GM19099 (cell line): ENCODE data around the gene AMELX.

Experiments
- POLR2A ChIP-seq: IDR thresholded peaks from 3 replicates; pipeline ENCODE4 v1.6.1; 2011; ENCODE audit warnings: low read depth; ENCODE audit not compliant: insufficient read length; ENCODE audit errors: extremely low read depth

Gene AMELX

DNA sequence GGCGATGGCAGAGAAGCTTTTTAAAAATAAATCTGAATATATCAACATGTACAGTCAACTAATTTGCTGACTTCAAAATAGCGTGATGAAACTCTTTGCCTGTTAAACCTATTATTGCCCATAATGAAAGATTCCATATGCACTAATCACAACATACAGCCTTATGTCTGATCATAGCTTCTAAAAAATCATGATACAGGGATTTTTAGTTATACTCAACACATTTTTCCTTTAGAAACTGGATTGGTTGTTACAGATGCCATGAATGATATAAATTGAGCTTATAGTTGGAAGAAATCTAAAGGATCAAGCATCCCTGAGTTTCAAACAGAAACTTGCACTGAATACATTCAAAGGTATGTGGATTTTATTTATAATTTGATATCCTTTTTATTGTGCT is at the start of gene AMELX:
AMELX (plus strand) TSS at position 301 of the 400 bp plus-strand sequence. CDS start 1,376 bp downstream, outside the sequence.
- TF ChIP-seq POLR2A, result no peak

DNA sequence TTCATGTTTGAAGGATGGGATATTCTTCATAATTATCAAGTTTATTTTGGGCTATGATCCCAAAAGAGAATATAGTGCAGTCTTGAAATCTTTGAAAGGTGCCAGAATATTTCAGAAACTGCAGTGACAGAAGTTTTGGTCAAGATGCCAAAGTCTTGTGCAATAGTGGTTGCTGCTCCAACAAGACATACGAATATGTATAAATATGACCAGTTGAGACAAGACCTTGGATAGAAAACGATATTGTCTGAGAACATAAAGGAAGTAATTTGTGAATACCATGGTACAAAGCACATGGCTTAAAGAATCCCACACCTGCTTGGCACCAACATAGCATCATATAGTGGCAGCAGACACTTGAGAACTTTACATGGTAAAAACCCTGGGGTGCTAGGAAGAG is 48.6 kb upstream of the AMELX start:
- TF ChIP-seq POLR2A, result no peak

DNA sequence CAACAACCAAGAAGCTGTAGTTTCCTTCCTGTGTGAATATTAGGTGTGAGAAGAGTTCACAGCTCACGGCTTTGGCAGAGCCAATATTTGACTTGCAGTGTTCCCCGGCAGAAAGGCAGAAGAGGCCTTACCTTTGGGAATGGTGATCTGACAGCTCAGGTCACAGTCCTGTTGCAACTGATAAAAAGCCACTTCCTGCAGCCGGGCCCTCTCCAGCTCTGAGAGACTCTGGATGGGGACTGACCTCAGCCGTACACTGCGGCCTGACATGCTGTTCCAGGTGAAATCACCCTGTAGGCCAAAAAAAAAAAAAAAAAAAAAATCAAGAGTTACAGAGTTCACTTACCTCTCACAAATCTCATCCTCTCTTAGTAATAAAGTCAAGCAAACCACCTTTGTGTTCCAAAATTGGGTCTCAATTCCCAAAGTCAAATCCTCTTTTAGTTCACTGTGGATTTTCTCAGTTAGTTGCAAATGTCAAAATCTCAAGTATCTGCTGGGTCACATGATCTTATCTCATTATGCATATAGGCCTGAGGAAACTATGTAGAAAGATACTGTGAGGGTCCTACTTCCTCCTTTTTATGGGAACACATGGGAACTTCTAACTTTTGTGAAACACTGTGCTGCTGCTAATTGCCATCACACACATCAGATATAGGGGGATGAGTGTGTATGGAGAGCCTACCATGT is 38.6 kb upstream of the AMELX start:
- no peak for TF ChIP-seq POLR2A

DNA sequence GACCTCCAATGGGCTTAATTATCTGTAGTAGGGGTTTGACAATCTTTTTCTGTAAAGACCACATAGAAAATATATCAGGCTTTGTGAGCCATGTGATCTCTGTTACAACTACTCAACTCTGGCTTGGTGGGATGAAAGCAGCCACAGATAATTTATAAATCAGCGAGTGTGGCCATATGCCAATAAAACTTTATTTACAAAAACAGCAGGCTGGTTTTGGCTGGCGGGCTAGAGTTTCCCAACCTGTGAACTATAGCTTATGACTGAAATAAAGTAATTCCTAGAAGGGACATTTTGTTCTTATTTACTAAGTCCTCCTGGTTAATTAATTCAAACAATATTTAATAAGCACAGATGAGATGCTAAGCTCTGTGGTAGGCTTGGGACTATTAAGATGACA is 35.9 kb upstream of the AMELX start:
- no peak for TF ChIP-seq POLR2A

DNA sequence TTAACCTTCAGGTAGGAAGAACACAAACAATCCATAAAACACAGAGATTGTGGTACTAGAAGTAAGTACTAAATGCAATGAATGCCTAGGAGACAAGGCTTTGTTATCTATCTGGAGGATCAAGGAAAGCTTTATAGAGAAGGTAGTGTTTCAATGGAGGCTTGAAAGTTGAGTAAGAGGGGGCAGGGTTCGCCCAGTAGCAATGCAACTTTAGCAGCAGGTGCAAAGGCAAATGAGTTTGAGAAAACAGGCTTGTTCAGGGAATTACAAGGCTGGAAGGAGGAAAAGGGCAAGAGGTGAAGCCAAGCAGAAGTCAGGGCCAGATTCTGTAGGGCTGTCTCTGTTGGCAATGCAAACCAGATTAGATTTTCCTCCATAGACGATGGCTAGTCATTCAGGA is 35.5 kb upstream of the AMELX start:
- no peak for TF ChIP-seq POLR2A

DNA sequence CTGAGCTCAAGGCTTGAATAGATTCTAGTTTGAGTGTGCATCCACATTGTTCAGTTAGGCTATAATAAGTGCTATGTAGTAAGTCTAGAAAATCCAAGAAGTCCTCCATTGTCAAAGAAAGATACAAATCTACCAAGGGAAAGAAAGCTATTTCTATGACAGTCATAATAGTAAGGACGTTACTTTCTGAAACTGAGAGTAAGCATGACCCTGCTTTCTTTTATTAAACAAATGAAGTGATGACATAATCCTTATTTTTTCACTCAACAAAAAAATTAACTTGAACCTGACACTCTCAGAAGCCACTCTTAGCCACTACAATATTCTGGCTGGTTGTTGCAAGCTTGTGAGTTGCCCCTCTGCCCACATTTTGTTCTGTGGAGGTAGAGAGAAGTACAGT is 33.8 kb upstream of the AMELX start:
- no peak for TF ChIP-seq POLR2A

DNA sequence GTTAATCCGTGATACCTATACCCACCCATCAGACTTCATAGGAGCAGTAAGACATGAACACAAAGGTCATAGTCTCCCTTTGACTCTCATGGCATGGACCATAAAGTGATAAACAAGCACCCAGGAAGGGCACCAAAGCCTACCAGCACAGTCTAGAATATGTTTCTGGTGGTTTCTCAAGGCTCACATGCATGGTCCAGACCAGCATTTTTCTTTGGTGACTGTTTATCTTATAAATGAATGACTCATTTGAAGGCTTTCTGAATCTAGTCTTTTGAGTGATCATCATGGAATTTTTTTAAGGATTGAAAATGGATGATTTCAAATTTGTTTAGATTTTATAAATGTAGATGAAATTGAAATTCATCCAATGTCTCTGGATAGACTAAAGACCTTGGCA is 32.0 kb upstream of the AMELX start:
- TF ChIP-seq POLR2A, result no peak

DNA sequence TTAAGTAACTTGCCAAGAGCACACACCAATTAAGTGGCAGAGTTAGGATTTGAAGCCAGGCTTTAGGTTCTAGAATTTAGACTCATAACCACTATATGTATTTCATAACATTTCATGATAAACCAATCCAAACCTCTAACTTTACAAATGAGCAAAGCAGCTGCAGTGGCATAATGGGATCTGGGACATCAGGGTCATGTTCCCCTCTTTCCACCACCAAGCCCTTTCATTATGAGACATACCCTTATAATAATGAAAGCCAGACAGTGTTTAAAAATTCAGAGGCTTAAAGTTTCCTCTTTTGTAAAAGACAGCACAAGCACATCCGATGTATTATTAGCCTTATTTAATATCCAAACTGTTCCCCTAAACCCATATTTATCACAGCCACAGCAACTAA is 28.3 kb upstream of the AMELX start:
- no peak for TF ChIP-seq POLR2A

DNA sequence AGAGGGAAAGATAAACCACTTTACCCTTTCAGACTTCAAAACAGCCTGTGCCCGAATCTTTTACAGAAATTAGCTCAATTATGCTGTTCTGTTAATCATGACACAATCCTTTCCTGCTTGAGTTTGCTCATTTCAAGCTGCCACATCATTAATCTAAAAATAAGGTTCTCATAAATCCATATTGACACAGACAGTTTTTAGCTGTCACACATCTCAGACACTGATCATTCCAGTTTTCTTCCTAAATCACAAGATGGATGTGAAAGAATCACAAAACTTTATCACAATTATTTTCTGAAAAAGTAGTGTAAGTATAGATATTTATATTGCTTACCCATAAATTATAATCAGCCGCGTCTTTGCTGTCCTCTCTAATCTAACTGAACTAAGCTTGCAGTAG is 27.9 kb upstream of the AMELX start:
- no peak for TF ChIP-seq POLR2A

DNA sequence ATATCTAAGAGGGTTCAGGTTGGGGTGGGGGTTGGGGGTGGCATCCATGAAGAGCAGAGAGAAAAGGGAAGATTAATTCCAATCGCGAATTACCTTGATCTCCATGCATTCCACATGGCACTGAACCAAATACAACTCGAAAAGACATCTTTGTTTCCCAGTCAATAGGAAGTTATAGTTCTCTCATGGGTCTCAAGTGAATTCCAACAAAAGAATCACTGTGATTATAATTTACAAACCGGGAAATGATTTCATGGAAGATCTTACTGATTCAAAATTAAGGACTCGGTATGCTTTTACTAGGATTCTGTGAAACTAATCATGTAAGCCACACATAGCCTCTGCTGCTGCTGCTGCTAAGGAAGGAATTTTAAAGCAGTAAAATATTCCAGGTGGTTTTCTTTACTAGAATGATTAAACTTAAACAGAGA is 26.6 kb upstream of the AMELX start:
- TF ChIP-seq POLR2A, result no peak

DNA sequence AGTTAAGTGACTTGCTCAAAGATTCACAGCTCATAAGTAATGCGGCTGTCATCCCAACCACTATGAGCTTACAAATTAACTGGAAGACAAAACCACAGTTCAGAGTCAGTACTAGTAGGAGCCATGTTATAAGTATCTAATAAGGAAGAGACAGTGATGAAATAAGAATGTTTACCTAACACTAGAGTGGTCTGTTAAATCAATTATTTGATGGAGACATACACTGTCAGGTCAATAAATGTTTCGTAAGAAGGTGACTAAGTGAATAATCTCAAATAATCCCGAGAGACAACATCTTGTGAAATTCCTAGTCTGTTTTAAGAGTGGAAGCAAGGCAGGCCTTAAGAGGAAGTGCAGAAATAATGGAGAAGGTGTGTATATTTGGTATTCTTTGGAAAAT is 25.8 kb upstream of the AMELX start:
- no peak for TF ChIP-seq POLR2A

DNA sequence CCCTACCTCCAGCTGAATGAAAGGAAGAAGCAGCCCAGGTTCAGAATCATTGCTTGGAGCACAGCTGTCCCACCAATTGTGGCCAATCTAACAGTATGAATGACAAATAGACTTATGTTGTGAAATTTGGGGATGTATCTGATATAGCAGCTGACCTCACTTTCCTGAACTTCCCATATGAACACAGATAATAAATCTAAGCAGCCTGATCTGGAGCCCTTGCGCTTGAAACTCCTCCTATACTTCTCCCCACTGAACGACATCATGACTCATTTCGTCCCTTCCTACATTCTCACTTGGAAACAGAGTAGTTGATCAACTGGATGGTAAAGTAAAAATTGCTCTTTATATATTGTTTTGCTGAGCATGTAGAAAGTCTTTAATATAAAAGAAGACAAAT is 24.2 kb upstream of the AMELX start:
- no peak for TF ChIP-seq POLR2A

DNA sequence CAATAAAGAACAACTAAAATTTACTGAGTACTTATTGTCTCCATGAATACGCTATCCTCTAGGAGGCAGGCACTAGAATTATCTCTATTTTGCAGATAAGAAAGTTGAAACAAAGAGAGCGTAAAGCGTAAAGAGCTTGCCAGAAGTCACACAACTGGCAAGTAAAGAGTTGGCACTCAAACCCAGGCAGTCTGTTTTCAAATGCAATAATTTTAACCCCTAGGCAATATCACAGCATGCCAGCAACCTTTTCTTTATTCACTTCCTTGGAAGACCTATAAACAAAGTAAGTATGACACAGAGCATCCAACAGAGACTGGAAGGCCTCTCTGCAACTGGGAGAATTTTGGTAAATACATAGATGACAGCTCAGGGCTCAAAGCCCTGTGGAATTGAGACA is 23.2 kb upstream of the AMELX start:
- TF ChIP-seq POLR2A, result no peak

DNA sequence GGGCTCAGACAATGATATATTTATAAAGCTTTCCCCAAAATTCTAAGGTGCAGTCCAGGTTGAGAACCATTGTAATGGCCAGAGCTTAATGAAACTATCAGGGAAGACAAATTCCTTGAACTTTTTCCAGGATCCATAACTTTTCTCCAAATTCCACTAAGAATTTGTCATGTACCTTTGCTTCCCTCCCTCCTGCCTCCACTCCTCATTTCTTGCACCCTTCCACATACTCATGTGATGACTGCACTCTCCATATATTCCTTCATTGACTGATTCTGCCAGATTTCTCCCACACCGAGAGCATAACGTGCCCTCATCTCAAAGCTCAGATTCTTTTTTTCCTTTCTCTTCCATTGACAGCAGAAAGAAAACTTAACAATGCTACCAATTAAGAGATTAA is 20.9 kb upstream of the AMELX start:
- TF ChIP-seq POLR2A, result no peak

DNA sequence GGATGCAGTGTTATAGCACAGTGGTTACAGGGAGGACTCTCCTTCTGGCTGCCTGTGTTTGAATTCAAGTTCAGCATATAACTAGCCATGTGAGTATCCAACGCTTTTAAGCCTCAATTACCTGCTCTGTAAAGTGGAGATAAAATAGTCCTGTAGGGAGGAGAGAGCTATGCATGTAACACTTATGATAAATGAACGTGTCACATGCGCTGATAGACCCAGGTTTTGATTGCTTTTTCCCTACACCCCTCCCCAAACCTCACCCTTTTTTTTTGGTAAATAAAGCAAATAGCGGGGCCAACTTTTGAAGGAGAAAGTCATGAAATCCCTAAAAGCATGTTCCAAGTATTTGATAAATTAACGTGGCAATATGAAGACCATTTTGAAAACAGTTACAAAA is 20.4 kb upstream of the AMELX start:
- TF ChIP-seq POLR2A, result no peak

DNA sequence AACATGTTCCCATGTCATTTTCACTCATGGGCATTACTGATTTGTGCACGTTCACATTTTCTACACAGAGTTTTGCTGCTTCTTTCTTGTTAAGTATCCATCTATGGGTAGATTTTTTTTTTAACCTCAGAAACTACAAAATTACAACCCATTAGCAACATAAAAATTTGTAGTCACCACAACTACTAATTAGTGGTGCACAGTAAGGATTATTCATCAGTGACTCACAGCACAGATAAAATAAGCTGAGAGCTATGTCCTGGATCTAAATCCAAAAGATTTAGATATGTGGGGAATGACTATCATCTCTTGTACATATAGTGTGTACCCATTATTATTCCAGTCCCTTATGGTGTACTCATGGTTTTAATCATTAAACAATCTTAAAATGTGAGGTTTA is 19.7 kb upstream of the AMELX start:
- no peak for TF ChIP-seq POLR2A

DNA sequence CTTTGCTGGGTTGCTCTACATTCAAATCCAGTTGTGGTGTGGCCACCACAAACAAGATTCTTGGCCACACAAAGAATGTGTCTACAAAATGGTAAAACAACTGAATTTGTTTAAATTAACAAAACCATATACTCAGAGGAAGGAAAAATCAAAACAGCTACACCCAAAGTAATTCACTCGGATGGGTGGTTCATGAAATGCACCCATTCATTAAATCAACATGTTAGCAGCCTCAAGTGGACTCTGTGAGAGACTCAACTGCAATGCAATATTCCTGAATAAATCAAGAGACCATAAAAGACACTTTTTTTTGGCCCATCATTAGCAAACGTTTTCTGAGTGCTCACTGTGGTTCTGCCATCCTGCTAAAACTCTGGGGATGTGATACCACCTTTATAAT is 11.2 kb upstream of the AMELX start:
- TF ChIP-seq POLR2A, result no peak

DNA sequence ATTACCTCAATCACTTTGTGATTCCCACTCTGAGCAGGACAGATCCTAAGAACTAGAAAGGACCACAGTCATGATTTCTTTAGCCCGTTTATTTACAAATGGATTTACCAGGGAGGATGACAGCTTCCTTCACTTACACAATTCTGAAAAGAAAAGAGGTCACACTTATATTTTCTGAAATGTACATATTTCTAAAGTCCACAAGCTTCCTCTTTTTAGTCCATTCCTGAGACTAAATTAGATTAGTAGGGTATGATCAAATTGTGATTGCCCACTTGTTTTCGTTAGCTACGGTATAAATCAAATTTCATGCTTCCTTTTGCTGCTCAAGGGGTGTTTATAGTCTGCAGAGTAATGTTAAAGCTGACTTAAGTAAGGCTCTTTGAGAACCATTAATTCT is 7.6 kb upstream of the AMELX start:
- TF ChIP-seq POLR2A, result no peak

DNA sequence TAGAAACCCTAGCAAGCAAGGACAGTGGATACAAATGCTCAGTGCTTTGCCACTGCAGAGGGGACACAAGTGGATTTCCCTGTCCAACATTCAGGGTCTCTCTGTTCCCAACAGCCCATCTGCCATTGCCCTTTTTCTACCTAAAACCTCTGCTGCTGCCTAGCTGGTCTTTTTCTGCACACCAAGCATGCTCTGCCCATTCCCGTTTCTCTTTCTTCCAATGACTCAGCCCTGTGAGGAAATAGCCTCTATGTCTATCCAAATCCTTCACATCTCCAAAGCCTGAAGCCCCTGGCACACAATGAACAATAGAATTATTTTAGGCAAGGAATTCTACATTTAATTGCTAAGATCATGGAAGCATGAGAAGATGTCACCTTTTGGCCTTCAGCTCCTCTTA is 5.7 kb upstream of the AMELX start:
- TF ChIP-seq POLR2A, result no peak
